Ovary (tissue), 9 donors: ENCODE data around the gene NOXRED1. TPM values are rescaled to one million over a fixed set of nuclear protein-coding genes. Genes with fewer than 3 reads are reported as not detected.
A peak's percentile ranks its signal among the peaks of the same experiment; 100 is the strongest.

Experiments
- DNase-seq, 5 donors: peaks; one replicate each; pipeline ENCODE4 v3.0.0-alpha.2; 2019 to 2020
- H3K27ac ChIP-seq, 2 donors: fragments of 200-600 bp; one replicate each; pipeline versions ENCODE4 v1.5.1 to v1.8.0; 2019 to 2022
- H3K27me3 ChIP-seq: fragments of 200-600 bp; one replicate; pipeline ENCODE4 v1.8.0; 2022
- H3K36me3 ChIP-seq: fragments of 200-600 bp; sonication (generic); one replicate; pipeline ENCODE4 v1.5.1; 2019
- H3K4me1 ChIP-seq: one replicate; pipeline ENCODE4 v1.8.1; 2013; ENCODE audit warnings: mild to moderate bottlenecking, moderate library complexity; ENCODE audit not compliant: insufficient read depth
- H3K4me3 ChIP-seq: fragments of 200-600 bp; sonication (generic); one replicate; pipeline ENCODE4 v1.5.1; 2017
- H3K9me3 ChIP-seq, 2 donors: fragments of 200-600 bp in 1 of 2; sonication (generic) in 1 of 2; one replicate each; pipeline versions ENCODE4 v1.5.1 to v1.8.1; 2013 to 2019; ENCODE audit warnings: mild to moderate bottlenecking in 1 of 2, moderate library complexity in 1 of 2
- EP300 ChIP-seq: sonication (generic); formaldehyde crosslinking; IDR thresholded peaks from one replicate; pipeline ENCODE4 v1.6.1; 2017; ENCODE audit warnings: antibody characterized with exemption
- POLR2A ChIP-seq: fragments of 450-650 bp; IDR thresholded peaks from one replicate; pipeline ENCODE4 v1.6.1; 2017; ENCODE audit warnings: antibody characterized with exemption, mild to moderate bottlenecking, moderate library complexity
- WGBS, 3 donors: extraction: QIAGEN DNeasy Blood & Tissue Kit in 1 of 3; methylation state at CpG; one replicate each; pipeline versions ENCODE4 v1.1.5 to v1.1.7; 2013 to 2017; 5-methylcytosine and 5-hydroxymethylcytosine counted together
- intact Hi-C, 4 donors: fragments of 100-400 bp; cut with DNase I; formaldehyde crosslinking; loops; one replicate each; pipeline versions ENCODE4 v1.11.0 to v1.15.1; 2022 to 2023
- polyA plus RNA-seq, 2 donors: library from polyadenylated mRNA; stranded (reverse); fragments of 200-250 nt in 1 of 2; fragments of 350-450 nt in 1 of 2; fragmentation: Illumina TruSeq in 1 of 2; extraction: RNeasy Lipid Tissue Mini Kit (QIAGEN cat#74804) in 1 of 2; gene quantifications; one replicate each; pipeline ENCODE4 v1.2.3, GENCODE V29; 2013 to 2014
- total RNA-seq, 7 donors: library from RNA; depleted of rRNA in 2 of 7; stranded (reverse); fragments of >200 nt in 2 of 7; fragmentation: NEBNext Ultra II Directional in 3 of 7; extraction: Animal tissue kit (Norgen Biotek cat#: 25700) in 3 of 7; gene quantifications; one replicate each; pipeline versions ENCODE4 v1.1.0 to v1.2.4, GENCODE V29; 2016 to 2023
- TF ChIP-seq, protein P1 (sequence below), 3 donors: fragments of 450-650 bp in 2 of 3; fragments of 200-600 bp in 1 of 3; IDR thresholded peaks; one replicate each; pipeline versions ENCODE4 v1.5.1 to v1.8.0; 2016 to 2022; ENCODE audit warnings: antibody characterized with exemption in 3 of 3, mild to moderate bottlenecking in 1 of 3
- donor health status: DM: no; HTN: no; CAD: no; lungs with moderate emphysema.
- donor health status: DM: no; HTN: no; CAD: no.
- donor health status: Bipolar disorder and iron deficiency.
- donor health status: DM: yes; HTN: yes; CAD: no.
- donor health status: DM: no; HTN: no; CAD: no.
- donor health status: DM: yes; HTN: yes; CAD: no.

Gene NOXRED1
- total and polyA plus RNA-seq, 9 donors, result 0.23 to 1.1 (median 0.42) TPM; not detected in 1

DNA sequence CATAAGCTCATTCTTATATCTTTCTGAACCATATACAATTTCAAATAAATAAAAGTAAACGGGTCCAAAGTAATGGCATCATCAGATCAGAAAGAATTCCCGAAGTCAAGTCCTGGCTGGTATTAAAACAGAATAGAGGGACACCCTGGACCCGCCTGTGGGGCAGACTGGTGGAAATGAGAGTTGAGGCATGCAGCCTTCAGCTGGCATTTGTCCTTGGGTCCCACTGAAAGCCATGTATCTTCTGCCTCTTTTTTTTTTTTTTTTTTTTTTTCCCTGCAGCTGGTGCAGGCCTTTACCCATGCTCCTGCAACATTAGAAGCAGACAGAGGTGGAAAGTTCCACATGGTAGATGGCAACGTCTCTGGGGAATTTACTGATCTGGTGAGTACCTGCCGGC is 44.5 kb upstream of the NOXRED1 start:
- no peak for DNase-seq
- Histone ChIP-seq H3K27ac (no peak overlapping the region), H3K36me3 (peaks cover 2% of the 10 kb centered on the region), H3K4me3 (no peak overlapping the region), H3K27me3 (no peaks in the 10 kb centered on the region), H3K4me1 (no peaks in the 10 kb centered on the region), H3K9me3 (no peaks in the 10 kb centered on the region)
- WGBS, 3 donors, result 74 to 83% (median 74%) methylated on average over 5 of the region's 5 CpGs
- intact Hi-C loops, result loop anchor here in 1 of 4 donors (10.0 kb wide), 1 partner anchor 77 kb away; no protein-coding TSS in a partner anchor
- TF ChIP-seq POLR2A (no peak), EP300 (no peak)
- TF ChIP-seq, protein P1, sequence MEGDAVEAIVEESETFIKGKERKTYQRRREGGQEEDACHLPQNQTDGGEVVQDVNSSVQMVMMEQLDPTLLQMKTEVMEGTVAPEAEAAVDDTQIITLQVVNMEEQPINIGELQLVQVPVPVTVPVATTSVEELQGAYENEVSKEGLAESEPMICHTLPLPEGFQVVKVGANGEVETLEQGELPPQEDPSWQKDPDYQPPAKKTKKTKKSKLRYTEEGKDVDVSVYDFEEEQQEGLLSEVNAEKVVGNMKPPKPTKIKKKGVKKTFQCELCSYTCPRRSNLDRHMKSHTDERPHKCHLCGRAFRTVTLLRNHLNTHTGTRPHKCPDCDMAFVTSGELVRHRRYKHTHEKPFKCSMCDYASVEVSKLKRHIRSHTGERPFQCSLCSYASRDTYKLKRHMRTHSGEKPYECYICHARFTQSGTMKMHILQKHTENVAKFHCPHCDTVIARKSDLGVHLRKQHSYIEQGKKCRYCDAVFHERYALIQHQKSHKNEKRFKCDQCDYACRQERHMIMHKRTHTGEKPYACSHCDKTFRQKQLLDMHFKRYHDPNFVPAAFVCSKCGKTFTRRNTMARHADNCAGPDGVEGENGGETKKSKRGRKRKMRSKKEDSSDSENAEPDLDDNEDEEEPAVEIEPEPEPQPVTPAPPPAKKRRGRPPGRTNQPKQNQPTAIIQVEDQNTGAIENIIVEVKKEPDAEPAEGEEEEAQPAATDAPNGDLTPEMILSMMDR (IDR thresholded peaks at IDR 0.05), result no peak

GRCh38 chr14:77459072-77459723 is 35.9 kb upstream of the NOXRED1 start:
- Histone ChIP-seq H3K4me1 (no peaks in the 10 kb centered on the region), H3K27me3 (no peaks in the 10 kb centered on the region), H3K36me3 (no peaks in the 10 kb centered on the region), H3K9me3 (no peaks in the 10 kb centered on the region), H3K4me3 (peak overlapping the region; percentile 82), H3K27ac (no peak overlapping the region)
- intact Hi-C loops, result loop anchor here in 2 of 4 donors (5.0 to 10.0 kb wide), 3 partner anchors 96 to 137 kb away; partner anchors contain the start of genes GSTZ1 (in 2 of the 2) and POMT2 (in 2 of the 2)
- WGBS, 3 donors, result 21 to 27% (median 23%) methylated on average over 13 of the region's 13 CpGs
- DNase-seq, result peak in 3 of 5 donors; percentile 37 to 48 (median 48)
- TF ChIP-seq, protein P1 (IDR thresholded peaks at IDR 0.05), result no peak

- Histone ChIP-seq H3K9me3 (no peaks in the 10 kb centered on the region), H3K27me3 (no peaks in the 10 kb centered on the region), H3K36me3 (no peaks in the 10 kb centered on the region), H3K4me1 (no peaks in the 10 kb centered on the region), H3K27ac (peak overlapping the region; percentile 84 to 97), H3K4me3 (peak overlapping the region; percentile 82)
- WGBS, 3 donors, result 0 to 1% (median 0%) methylated on average over 25 to 29 of the region's 29 CpGs
- no peak for TF ChIP-seq POLR2A
- TF ChIP-seq, protein P1 (IDR thresholded peaks at IDR 0.05), result no peak
- TF ChIP-seq EP300, result no peak
- intact Hi-C loops, result loop anchor here in 2 of 4 donors (5.0 to 10.0 kb wide), 3 partner anchors 96 to 136 kb away; partner anchors contain the start of genes GSTZ1 (in 2 of the 2) and POMT2 (in 2 of the 2)
- DNase-seq, result no peak
These were observed 35.1 kb upstream of the NOXRED1 start for GRCh38 chr14:77458249-77458950.

DNA sequence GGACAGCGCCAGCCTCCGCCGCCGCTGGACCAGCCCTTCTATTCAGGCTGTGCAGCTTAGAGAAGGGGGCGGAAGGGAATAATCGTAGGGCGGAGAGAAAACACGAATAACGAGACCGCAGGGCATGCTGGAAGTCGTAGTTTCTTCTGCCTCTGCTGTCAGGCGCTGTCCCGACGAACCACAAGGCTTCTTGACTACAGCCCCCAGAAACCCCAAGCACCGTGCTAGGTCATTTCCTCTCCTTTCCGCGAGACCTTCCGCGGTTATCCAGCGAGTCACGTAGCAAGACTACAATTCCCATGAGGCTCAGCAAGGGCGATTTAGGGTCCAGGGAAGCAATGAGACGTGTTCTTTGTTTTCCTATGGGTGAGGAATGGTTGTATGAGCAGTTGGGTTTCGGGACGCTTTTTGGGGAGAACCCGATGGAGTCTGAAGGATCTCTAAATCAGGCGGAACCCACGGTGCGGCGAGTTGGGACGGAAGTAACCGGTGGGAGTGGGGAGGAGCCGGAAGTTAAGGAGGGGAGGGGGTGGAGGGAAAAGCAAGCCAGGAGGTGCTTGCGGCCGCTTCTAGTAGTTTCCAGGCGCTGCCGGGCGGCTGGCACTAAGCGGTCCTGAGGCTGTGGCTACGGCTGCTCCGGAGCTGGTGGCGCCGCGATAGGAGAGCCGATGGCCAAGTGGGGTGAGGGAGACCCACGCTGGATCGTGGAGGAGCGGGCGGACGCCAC is 34.4 kb upstream of the NOXRED1 start, which contains the start of the genes AHSA1 and VIPAS39:
Gene AHSA1 (plus strand): TSS at position 572 of the 727 bp plus-strand sequence. CDS start 97 bp downstream, at position 669.
Gene VIPAS39 (minus strand): TSS at position 80 of the 727 bp plus-strand sequence. CDS start 3,499 bp downstream, outside the sequence.
- Histone ChIP-seq H3K9me3 (no peaks in the 10 kb centered on the region), H3K27me3 (no peaks in the 10 kb centered on the region), H3K4me3 (peak within 1 kb of the TSS; percentile 82), H3K27ac (peak within 1 kb of the TSS; percentile 84 to 97), H3K36me3 (no peaks in the 10 kb centered on the region), H3K4me1 (no peaks in the 10 kb centered on the region)
- TF ChIP-seq EP300 (no peak), POLR2A (peak; percentile 62)
- TF ChIP-seq, protein P1 (IDR thresholded peaks at IDR 0.05), result no peak
- WGBS, 3 donors, result 0 to 1% (median 0%) methylated on average over 50 of the region's 50 CpGs
- DNase-seq, result peak; percentile 91 to 95 (median 92)
- intact Hi-C loops, result loop anchor here in 2 of 4 donors (5.0 to 10.0 kb wide), 3 partner anchors 97 to 135 kb away; partner anchors contain the start of genes GSTZ1 (in 2 of the 2) and POMT2 (in 2 of the 2)
